SU-DHL-6 (cell line): Measurements from ENCODE around the gene POLA1.

Experiments
- EZH2phosphoT487 ChIP-seq: fragments of 200-600 bp; sonication (generic), shearing (Covaris generic); conservative IDR thresholded peaks from 2 replicates; pipeline ENCODE4 v1.6.1; 2018; ENCODE audit warnings: mild to moderate bottlenecking, antibody characterized with exemption, low read length, moderate library complexity, mixed read lengths
- TF ChIP-seq, protein P1 (sequence below): fragments of 200-600 bp; sonication (generic); IDR thresholded peaks from one replicate; pipeline ENCODE4 v1.5.1; 2017; ENCODE audit warnings: antibody characterized with exemption, mild to moderate bottlenecking, low read length, moderate library complexity; ENCODE audit not compliant: insufficient read depth, poor library complexity, severe bottlenecking

DNA sequence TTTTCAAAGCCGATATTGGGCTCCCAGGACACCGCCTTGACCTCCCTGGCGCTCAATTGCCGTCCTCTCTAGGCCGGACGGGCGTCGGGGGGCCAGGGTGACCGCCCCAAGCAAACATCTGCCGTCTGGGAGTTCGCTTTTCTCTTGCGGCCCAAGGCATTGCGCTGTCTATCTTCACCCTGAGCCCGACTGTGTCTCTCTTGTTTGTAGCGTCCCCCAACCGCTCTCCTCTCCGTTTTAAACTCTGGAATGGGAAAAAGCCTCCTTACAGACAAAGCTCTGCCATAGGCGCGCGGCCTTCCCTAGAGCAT is 322.6 kb downstream of the POLA1 start:
- TF ChIP-seq, protein P1, sequence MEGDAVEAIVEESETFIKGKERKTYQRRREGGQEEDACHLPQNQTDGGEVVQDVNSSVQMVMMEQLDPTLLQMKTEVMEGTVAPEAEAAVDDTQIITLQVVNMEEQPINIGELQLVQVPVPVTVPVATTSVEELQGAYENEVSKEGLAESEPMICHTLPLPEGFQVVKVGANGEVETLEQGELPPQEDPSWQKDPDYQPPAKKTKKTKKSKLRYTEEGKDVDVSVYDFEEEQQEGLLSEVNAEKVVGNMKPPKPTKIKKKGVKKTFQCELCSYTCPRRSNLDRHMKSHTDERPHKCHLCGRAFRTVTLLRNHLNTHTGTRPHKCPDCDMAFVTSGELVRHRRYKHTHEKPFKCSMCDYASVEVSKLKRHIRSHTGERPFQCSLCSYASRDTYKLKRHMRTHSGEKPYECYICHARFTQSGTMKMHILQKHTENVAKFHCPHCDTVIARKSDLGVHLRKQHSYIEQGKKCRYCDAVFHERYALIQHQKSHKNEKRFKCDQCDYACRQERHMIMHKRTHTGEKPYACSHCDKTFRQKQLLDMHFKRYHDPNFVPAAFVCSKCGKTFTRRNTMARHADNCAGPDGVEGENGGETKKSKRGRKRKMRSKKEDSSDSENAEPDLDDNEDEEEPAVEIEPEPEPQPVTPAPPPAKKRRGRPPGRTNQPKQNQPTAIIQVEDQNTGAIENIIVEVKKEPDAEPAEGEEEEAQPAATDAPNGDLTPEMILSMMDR: no peak
- no peak for TF ChIP-seq EZH2phosphoT487
